Panc1 (cell line): ENCODE results near the gene DNAH6. TPM values are rescaled to one million over a fixed set of nuclear protein-coding genes. Genes with fewer than 3 reads are reported as not detected.

ENCODE experiments used
- ATAC-seq: fragments of 200-7000 bp; cut with Tn5 transposase; 2 replicates; pipeline ENCODE4 v1.9.1; 2020; ENCODE audit warnings: mild to moderate bottlenecking, moderate library complexity
- BruUV-seq: library from RNA; stranded (reverse); fragments of 400-500 nt; replicated peaks from 2 replicates; lab custom pipeline; 2021; lab: Mats Ljungman, UMichigan
- CTCF ChIA-PET: fragments of 300-600 bp; sonication (Branson Sonifier 250); formaldehyde crosslinking; loops from one replicate; lab custom pipeline; 2022; ENCODE audit warnings: antibody characterized with exemption; lab: Charles Lee
- POLR2A ChIA-PET: fragments of 300-600 bp; sonication (Branson Sonifier 250); formaldehyde crosslinking; loops from one replicate; lab custom pipeline; 2022; ENCODE audit warnings: antibody characterized with exemption; lab: Charles Lee
- DNase-seq: peaks from one replicate; pipeline ENCODE4 v3.0.0-alpha.2; 2010; ENCODE audit warnings: low read depth, low spot score
- H3K27ac ChIP-seq: 2 replicates; pipeline ENCODE4 v1.5.1; 2011; ENCODE audit warnings: mild to moderate bottlenecking, low read length, inconsistent platforms
- H3K27me3 ChIP-seq: fragments of 200-500 bp; sonication (Bioruptor generic); 2 replicates; pipeline ENCODE4 v1.6.0; 2014; ENCODE audit warnings: low read length, inconsistent platforms; ENCODE audit not compliant: control insufficient read depth, insufficient read depth
- H3K36me3 ChIP-seq: fragments of 200-500 bp; sonication (Bioruptor generic); 2 replicates; pipeline ENCODE4 v1.5.1; 2014; ENCODE audit warnings: inconsistent platforms, mild to moderate bottlenecking, low read length, moderate library complexity; ENCODE audit not compliant: control insufficient read depth, insufficient read depth
- H3K4me1 ChIP-seq: 2 replicates; pipeline ENCODE4 v1.5.1; 2011; ENCODE audit warnings: inconsistent platforms, mild to moderate bottlenecking, low read length, moderate library complexity; ENCODE audit not compliant: control insufficient read depth, insufficient read depth
- H3K4me3 ChIP-seq, 2 experiments: 2 replicates each; pipeline ENCODE4 v1.5.1; 2011 to 2012; ENCODE audit warnings: low read depth in 2 of 2, low read length in 2 of 2, mild to moderate bottlenecking in 2 of 2, inconsistent platforms in 1 of 2, moderate library complexity in 1 of 2
- H3K9me3 ChIP-seq: fragments of 200-500 bp; sonication (Bioruptor generic); 2 replicates; pipeline ENCODE4 v1.5.1; 2014; ENCODE audit warnings: low read depth, mild to moderate bottlenecking, inconsistent platforms, low read length, moderate library complexity; ENCODE audit not compliant: control insufficient read depth, insufficient read depth
- POLR2AphosphoS5 ChIP-seq: IDR thresholded peaks from 2 replicates; pipeline ENCODE4 v1.6.1; 2012; ENCODE audit warnings: mild to moderate bottlenecking, low read depth, low read length, moderate library complexity
- SIN3A ChIP-seq: IDR thresholded peaks from 2 replicates; pipeline ENCODE4 v1.6.1; 2012; ENCODE audit warnings: low read depth, mild to moderate bottlenecking, low read length, moderate library complexity, borderline replicate concordance; ENCODE audit not compliant: insufficient read depth
- TCF7L2 ChIP-seq: IDR thresholded peaks from 2 replicates; pipeline ENCODE4 v1.6.1; 2011; ENCODE audit warnings: mild to moderate bottlenecking, low read depth, low read length, inconsistent platforms
- in situ Hi-C: cut with HindIII; loops from 2 replicates; pipeline ENCODE4 v1.10.0; 2016; ENCODE audit warnings: low sequenced_read_pairs, low pct_unique_long_range_greater_than_20kb
- intact Hi-C: fragments of 100-400 bp; cut with micrococcal nuclease; formaldehyde crosslinking; loops from one replicate; pipeline ENCODE4 v1.10.0; 2022; ENCODE audit not compliant: unreplicated experiment
- total RNA-seq: library from RNA; stranded (reverse); gene quantifications from one replicate; pipeline ENCODE4 v1.2.1, GENCODE V29; 2021; ENCODE audit not compliant: unreplicated experiment
- TF ChIP-seq, protein P1 (sequence below), 2 experiments: IDR thresholded peaks; 2 replicates each; pipeline ENCODE4 v1.6.1; 2011 to 2012; ENCODE audit warnings: low read depth in 2 of 2, control low read depth in 1 of 2, low read length in 1 of 2, mild to moderate bottlenecking in 1 of 2, moderate library complexity in 1 of 2; ENCODE audit not compliant: insufficient read depth in 1 of 2
- TF ChIP-seq, protein P2 (sequence below): fragments of 450-650 bp; IDR thresholded peaks from 2 replicates; pipeline ENCODE4 v1.5.1; 2017; ENCODE audit warnings: mild to moderate bottlenecking

DNAH6 gene
- total RNA-seq, 1 experiment from 2014 or later: 0.26 TPM

- H3K27ac ChIP-seq: no peak overlapping the region
- no peaks in the 10 kb centered on the region for H3K9me3 ChIP-seq
- DNase-seq (no peak), ATAC-seq (no peak)
- peaks cover 3% of the 10 kb centered on the region; the same call in 1 of the 2 replicates for H3K27me3 ChIP-seq
- ChIA-PET POLR2A (no interaction called here), CTCF (no interaction called here)
- no peak overlapping the region for H3K4me3 ChIP-seq
- in situ Hi-C loops: no loop called here
- TF ChIP-seq SIN3A (no peak), TCF7L2 (no peak), POLR2AphosphoS5 (no peak)
- TF ChIP-seq, protein P1, sequence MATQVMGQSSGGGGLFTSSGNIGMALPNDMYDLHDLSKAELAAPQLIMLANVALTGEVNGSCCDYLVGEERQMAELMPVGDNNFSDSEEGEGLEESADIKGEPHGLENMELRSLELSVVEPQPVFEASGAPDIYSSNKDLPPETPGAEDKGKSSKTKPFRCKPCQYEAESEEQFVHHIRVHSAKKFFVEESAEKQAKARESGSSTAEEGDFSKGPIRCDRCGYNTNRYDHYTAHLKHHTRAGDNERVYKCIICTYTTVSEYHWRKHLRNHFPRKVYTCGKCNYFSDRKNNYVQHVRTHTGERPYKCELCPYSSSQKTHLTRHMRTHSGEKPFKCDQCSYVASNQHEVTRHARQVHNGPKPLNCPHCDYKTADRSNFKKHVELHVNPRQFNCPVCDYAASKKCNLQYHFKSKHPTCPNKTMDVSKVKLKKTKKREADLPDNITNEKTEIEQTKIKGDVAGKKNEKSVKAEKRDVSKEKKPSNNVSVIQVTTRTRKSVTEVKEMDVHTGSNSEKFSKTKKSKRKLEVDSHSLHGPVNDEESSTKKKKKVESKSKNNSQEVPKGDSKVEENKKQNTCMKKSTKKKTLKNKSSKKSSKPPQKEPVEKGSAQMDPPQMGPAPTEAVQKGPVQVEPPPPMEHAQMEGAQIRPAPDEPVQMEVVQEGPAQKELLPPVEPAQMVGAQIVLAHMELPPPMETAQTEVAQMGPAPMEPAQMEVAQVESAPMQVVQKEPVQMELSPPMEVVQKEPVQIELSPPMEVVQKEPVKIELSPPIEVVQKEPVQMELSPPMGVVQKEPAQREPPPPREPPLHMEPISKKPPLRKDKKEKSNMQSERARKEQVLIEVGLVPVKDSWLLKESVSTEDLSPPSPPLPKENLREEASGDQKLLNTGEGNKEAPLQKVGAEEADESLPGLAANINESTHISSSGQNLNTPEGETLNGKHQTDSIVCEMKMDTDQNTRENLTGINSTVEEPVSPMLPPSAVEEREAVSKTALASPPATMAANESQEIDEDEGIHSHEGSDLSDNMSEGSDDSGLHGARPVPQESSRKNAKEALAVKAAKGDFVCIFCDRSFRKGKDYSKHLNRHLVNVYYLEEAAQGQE (IDR thresholded peaks at IDR 0.05; ENCODE audit: insufficient read depth in 1 of 2, low read depth in 2 of 2, low read length in 1 of 2): no peak
- TF ChIP-seq, protein P2, sequence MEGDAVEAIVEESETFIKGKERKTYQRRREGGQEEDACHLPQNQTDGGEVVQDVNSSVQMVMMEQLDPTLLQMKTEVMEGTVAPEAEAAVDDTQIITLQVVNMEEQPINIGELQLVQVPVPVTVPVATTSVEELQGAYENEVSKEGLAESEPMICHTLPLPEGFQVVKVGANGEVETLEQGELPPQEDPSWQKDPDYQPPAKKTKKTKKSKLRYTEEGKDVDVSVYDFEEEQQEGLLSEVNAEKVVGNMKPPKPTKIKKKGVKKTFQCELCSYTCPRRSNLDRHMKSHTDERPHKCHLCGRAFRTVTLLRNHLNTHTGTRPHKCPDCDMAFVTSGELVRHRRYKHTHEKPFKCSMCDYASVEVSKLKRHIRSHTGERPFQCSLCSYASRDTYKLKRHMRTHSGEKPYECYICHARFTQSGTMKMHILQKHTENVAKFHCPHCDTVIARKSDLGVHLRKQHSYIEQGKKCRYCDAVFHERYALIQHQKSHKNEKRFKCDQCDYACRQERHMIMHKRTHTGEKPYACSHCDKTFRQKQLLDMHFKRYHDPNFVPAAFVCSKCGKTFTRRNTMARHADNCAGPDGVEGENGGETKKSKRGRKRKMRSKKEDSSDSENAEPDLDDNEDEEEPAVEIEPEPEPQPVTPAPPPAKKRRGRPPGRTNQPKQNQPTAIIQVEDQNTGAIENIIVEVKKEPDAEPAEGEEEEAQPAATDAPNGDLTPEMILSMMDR: no peak
- no peaks in the 10 kb centered on the region for H3K4me1 ChIP-seq
- intact Hi-C loops: no loop called here
- no peaks in the 10 kb centered on the region for H3K36me3 ChIP-seq
- BruUV-seq: no TSS peak
Observed at GRCh38 chr2:84678214-84678613, 161.9 kb downstream of the DNAH6 start.

- intact Hi-C loops: no loop called here
- no peak overlapping the region for H3K27ac ChIP-seq
- ATAC-seq (no peak), DNase-seq (no peak)
- no peak overlapping the region for H3K4me3 ChIP-seq
- TF ChIP-seq TCF7L2 (no peak), SIN3A (no peak), POLR2AphosphoS5 (no peak)
- TF ChIP-seq, protein P1 (IDR thresholded peaks at IDR 0.05; ENCODE audit: insufficient read depth in 1 of 2, low read depth in 2 of 2, low read length in 1 of 2): no peak
- TF ChIP-seq, protein P2: no peak
- ChIA-PET POLR2A (no interaction called here), CTCF (no interaction called here)
- H3K36me3 ChIP-seq: no peaks in the 10 kb centered on the region; the same call in 1 of the 2 replicates
- in situ Hi-C loops: no loop called here
- no peaks in the 10 kb centered on the region for H3K4me1 ChIP-seq
- BruUV-seq: no TSS peak
- H3K9me3 ChIP-seq: no peaks in the 10 kb centered on the region
- H3K27me3 ChIP-seq: peaks cover 8% of the 10 kb centered on the region
Observed at GRCh38 chr2:84686783-84687476, 170.6 kb downstream of the DNAH6 start.
